Astrocyte of the spinal cord (primary cell): ENCODE data around the gene AHNAK.

Experiments used
- DNase-seq: peaks from one replicate; pipeline ENCODE4 v3.0.0; 2011; ENCODE audit warnings: low read depth, low spot score
- H3K4me3 ChIP-seq: 2 replicates; pipeline ENCODE4 v1.5.1; 2011; ENCODE audit warnings: low read depth, mild to moderate bottlenecking, low read length, moderate library complexity
- in situ Hi-C: cut with HindIII; loops from 2 replicates; pipeline ENCODE4 v1.10.0; 2017; ENCODE audit warnings: low sequenced_read_pairs
- TF ChIP-seq, protein P1 (sequence below): IDR thresholded peaks from 2 replicates; pipeline ENCODE4 v1.5.1; 2012; ENCODE audit warnings: low read depth, mild to moderate bottlenecking, low read length, inconsistent platforms

AHNAK gene

DNA sequence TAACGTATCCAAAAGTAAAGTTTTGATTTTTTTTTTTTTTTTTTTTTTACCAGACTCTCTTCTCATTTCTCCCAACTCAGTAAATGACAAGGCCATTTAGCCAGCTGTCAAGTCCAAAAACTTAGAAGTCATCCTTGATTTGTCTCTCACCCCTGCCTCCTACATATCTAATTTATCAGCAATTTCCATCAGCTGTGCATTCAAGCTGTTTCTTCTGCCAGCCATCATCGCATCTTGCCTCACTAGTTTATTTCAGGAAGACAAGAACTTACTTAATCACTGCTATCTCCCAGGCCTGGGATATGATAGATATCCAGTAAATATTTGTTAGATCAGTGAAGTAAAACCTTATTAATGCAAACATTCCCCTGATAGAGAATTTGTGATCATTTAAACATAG is 80.2 kb downstream of the AHNAK start:
- no peak for DNase-seq
- TF ChIP-seq, protein P1, sequence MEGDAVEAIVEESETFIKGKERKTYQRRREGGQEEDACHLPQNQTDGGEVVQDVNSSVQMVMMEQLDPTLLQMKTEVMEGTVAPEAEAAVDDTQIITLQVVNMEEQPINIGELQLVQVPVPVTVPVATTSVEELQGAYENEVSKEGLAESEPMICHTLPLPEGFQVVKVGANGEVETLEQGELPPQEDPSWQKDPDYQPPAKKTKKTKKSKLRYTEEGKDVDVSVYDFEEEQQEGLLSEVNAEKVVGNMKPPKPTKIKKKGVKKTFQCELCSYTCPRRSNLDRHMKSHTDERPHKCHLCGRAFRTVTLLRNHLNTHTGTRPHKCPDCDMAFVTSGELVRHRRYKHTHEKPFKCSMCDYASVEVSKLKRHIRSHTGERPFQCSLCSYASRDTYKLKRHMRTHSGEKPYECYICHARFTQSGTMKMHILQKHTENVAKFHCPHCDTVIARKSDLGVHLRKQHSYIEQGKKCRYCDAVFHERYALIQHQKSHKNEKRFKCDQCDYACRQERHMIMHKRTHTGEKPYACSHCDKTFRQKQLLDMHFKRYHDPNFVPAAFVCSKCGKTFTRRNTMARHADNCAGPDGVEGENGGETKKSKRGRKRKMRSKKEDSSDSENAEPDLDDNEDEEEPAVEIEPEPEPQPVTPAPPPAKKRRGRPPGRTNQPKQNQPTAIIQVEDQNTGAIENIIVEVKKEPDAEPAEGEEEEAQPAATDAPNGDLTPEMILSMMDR: no peak
- in situ Hi-C loops: no loop called here

DNA sequence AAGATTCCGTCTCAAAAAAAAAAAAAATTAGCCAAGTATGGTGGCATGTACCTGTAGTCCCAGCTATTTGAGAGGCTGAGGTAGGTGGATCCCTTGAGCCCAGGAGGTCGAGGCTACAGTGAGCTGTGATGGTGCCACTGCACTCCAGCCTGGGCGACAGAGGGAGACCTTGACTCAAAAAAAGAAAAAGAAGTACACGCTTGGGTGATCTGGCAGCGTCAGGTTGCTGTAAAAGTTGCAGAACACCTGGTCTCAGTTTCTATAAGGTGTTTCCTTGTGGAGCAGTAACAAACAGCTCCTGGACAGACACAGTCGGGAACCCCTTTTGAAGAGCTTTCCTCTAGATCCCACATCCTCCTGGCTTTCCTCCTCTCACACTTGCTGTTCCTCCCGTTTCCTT is 82.0 kb downstream of the AHNAK start:
- DNase-seq: no peak
- TF ChIP-seq, protein P1: no peak
- H3K4me3 ChIP-seq: no peak overlapping the region
- in situ Hi-C loops: no loop called here

More for the DNA sequence above, 80.2 kb downstream of the AHNAK start:
- H3K4me3 ChIP-seq: no peak overlapping the region

DNA sequence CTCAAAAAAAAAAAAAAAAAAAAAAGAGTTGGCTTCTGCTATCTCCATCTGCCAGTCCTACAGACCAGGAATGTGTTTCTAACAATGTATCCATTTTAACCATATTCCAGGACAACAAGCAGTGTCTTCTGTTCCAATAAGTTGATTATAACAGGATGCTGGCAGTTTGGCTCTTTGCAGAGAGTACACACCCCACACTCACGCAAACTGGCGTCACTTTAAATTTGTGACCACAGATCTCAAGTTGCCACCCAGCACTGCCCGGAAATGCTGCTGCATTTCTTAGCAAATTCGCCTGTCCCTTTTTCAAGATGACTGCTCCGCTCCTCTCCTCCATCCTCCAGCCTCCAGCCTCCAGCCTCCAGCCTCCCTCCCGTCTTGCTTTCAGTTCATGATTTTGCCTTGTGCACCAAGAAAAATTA is 83.5 kb downstream of the AHNAK start:
- in situ Hi-C loops: no loop called here
- TF ChIP-seq, protein P1: no peak

DNA sequence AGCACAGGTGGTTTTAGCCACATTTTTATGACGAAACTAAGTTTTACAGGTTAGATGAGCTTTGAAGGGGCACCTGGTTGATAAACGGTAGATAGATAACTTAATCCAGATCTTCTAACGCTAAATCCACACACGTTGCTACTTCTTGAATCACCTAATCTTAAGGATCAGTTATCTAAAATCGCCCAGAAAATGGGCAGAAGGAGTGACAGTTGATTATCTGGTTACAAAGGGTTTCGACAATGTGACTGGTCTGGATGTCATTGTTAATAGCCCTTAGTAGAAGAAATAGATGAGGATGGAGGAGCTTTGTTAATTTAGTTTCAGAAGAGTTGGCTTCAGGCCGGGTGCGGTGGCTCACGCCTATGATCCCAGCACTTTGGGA is 84.1 kb downstream of the AHNAK start:
- H3K4me3 ChIP-seq: no peak overlapping the region
- TF ChIP-seq, protein P1: no peak
- in situ Hi-C loops: no loop called here
- no peak for DNase-seq

More for the DNA sequence above, 83.5 kb downstream of the AHNAK start:
- DNase-seq: no peak
- no peak overlapping the region for H3K4me3 ChIP-seq

DNA sequence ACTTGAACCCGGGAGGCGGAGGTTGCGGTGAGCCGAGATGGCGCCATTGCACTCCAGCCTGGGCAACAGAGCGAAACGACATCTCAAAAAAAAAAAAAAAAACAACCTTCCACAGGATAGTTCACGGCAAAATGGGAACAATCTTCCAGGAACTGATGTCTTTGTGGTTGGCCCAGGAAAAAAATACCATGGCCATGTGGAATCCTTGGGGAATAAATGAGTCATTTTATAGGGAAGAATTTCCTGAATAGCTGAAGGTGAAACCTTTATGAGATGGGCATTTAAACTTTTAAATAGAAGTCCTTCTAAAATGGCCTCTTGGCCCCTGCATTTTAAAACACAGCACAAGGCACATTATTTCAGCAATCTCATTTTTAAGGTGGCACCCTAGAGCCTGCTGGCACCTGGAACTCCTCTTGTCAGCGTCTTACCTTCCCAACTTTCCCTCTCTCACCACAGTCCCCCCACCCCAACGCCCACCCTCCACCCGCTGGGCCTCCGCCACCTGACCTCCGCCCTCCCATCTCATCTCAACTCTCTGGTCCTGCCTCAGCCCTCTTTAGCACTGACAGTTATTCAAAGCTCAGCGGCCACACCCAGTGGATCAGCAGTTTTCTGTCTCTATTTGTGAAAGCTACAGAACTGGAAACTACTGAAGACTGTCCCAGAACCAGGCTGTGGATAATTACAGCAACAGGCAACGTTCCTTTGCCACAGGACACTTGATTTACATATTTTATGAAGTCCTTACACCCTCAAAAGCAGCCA is 84.7 kb downstream of the AHNAK start:
- in situ Hi-C loops: no loop called here
- DNase-seq: peak; percentile 36
- TF ChIP-seq, protein P1: no peak
- H3K4me3 ChIP-seq: no peak overlapping the region

DNA sequence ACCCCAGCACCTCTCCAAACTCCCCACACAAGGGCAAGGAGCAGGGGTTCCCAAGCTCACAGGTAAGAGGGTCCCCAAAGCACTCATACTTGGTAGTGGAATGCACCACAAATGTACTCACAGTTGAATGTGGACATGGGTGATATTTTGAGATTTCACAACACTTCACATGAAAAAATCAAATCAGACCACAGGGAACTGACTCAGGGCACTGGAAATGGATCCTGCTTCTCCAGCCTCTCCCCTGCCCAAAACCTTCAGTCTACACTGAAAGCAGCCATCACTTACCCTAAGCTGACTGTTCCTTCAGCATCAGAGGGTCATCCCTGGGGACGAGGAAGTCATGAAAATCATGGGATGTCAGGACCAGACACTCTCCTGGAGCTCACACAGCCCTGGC is 87.5 kb downstream of the AHNAK start:
- in situ Hi-C loops: no loop called here

More for the DNA sequence above, 87.5 kb downstream of the AHNAK start:
- H3K4me3 ChIP-seq: no peak overlapping the region
- DNase-seq: no peak
- TF ChIP-seq, protein P1: no peak
